ENCODE measurements around the gene ENKUR. TPM values are rescaled to one million over a fixed set of nuclear protein-coding genes. Genes with fewer than 3 reads are reported as not detected.

The ENKUR gene
- total and polyA plus RNA-seq, 10 of the 15 experiments (the other 5 are each of a cell fraction or from before 2014, with no cell fraction given), result 0.01 to 0.19 (median 0.11) TPM; not detected in 6

GRCh38 chr10:24979685-24980084 is 36.3 kb downstream of the ENKUR start:
- WGBS (ENCODE audit: insufficient coverage, insufficient replicate concordance, low lambda C conversion rate, missing lambda C conversion rate), result 45% methylated on average over 4 of the region's 4 CpGs
- ATAC-seq (no peak), FAIRE-seq (no peak), DNase-seq (ENCODE audit: low read depth, low spot score) (no peak)
- Histone ChIP-seq H3K9me3 (replicated peaks; ENCODE audit: control insufficient read depth, insufficient read depth, low read length) (no peaks in the 10 kb centered on the region; the same call in 2 of the 3 replicates), H3K36me3 (ENCODE audit: control insufficient read depth in 2 of 2, insufficient read depth in 2 of 2, low read length in 1 of 2) (no peaks in the 10 kb centered on the region), H3K27ac (ENCODE audit: control insufficient read depth, insufficient read depth) (no peak overlapping the region), H3K9ac (ENCODE audit: control insufficient read depth, insufficient read depth, low read length) (no peak overlapping the region), H2AFZ (ENCODE audit: control insufficient read depth, low read depth, low read length) (no peak overlapping the region), H4K20me1 (ENCODE audit: control insufficient read depth, insufficient read depth) (no peaks in the 10 kb centered on the region), H3K4me3 (no peak overlapping the region), H3K79me2 (ENCODE audit: control insufficient read depth, insufficient read depth, low read length) (no peaks in the 10 kb centered on the region), H3K4me2 (ENCODE audit: control insufficient read depth, insufficient read depth) (no peak overlapping the region), H3K4me1 (ENCODE audit: control insufficient read depth, insufficient read depth, low read length) (peaks cover 4% of the 10 kb centered on the region), H3K27me3 (replicated peaks in 1 of 2; ENCODE audit: control insufficient read depth in 2 of 2, insufficient read depth in 2 of 2, low read length in 1 of 2) (no peaks in the 10 kb centered on the region)
- RAD21 ChIA-PET (ENCODE audit: unreplicated experiment), result no interaction called here
- no peak for TF ChIP-seq POLR2A (IDR thresholded peaks at IDR 0.05; ENCODE audit: low read depth, low read length)
- TF ChIP-seq ZNF217 (IDR thresholded peaks at IDR 0.05), result no peak
- TF ChIP-seq ZNF687 (IDR thresholded peaks at IDR 0.05), result no peak
- no peak for TF ChIP-seq EZH2 (IDR thresholded peaks at IDR 0.05; ENCODE audit: borderline replicate concordance, control insufficient read depth, low read depth, low read length)
- no peak for TF ChIP-seq NFYA (IDR thresholded peaks at IDR 0.05; ENCODE audit: borderline replicate concordance, low read depth, low read length)
- no peak for TF ChIP-seq POLR2AphosphoS2 (IDR thresholded peaks at IDR 0.05; ENCODE audit: low read depth, low read length)
- no peak for TF ChIP-seq IRF3 (IDR thresholded peaks at IDR 0.05)
- no peak for TF ChIP-seq BCL3 (IDR thresholded peaks at IDR 0.05; ENCODE audit: borderline replicate concordance, insufficient read depth, low read depth, low read length, poor library complexity, severe bottlenecking)
- no peak for TF ChIP-seq GATAD2B (conservative IDR thresholded peaks at IDR 0.05; ENCODE audit: low read depth)
- no peak for TF ChIP-seq MXI1 (IDR thresholded peaks at IDR 0.05; ENCODE audit: low read depth, low read length)
- TF ChIP-seq SP1 (IDR thresholded peaks at IDR 0.05; ENCODE audit: low read depth, low read length), result no peak
- TF ChIP-seq ZNF384 (IDR thresholded peaks at IDR 0.05; ENCODE audit: borderline replicate concordance, low read depth, low read length), result no peak
- CTCF ChIA-PET, result interaction anchor here (1.4 to 2.9 kb wide), 2 partner anchors 122 to 362 kb away, joined by 4 to 21 read pairs; no protein-coding TSS in a partner anchor
- SMC1A ChIA-PET (ENCODE audit: uncharacterized antibody, unreplicated experiment), result interaction anchor here (1.6 to 2.5 kb wide), 3 partner anchors 12 to 333 kb away, joined by 4 to 9 read pairs (median 4); no protein-coding TSS in a partner anchor
- POLR2A ChIA-PET, result no interaction called here
- in situ Hi-C loops (cut with MboI), result no loop called here
- intact Hi-C loops (cut with micrococcal nuclease; ENCODE audit: unreplicated experiment), result no loop called here
- no TSS peak for BruUV-seq (replicated peaks)
